OCI-LY7 (cell line): Measurements from ENCODE around the gene RBKS. TPM values are rescaled to one million over a fixed set of nuclear protein-coding genes. Genes with fewer than 3 reads are reported as not detected.

ENCODE experiments used
- BruUV-seq: library from RNA; stranded (reverse); fragments of 400-500 nt; replicated peaks from 2 replicates; lab custom pipeline; 2021; lab: Mats Ljungman, UMichigan
- CTCF ChIA-PET: fragments of 300-600 bp; sonication (Branson Sonifier 250); formaldehyde crosslinking; loops from one replicate; lab custom pipeline; 2022; ENCODE audit warnings: antibody characterized with exemption; ENCODE audit not compliant: unreplicated experiment; lab: Charles Lee
- POLR2A ChIA-PET: fragments of 300-600 bp; sonication (Branson Sonifier 250); formaldehyde crosslinking; loops from one replicate; lab custom pipeline; 2022; ENCODE audit warnings: antibody characterized with exemption; lab: Charles Lee
- DNase-seq: peaks from one replicate; pipeline ENCODE4 v3.0.0-alpha.2; 2015; ENCODE audit warnings: low spot score
- H2AFZ ChIP-seq: fragments of 200-600 bp; sonication (generic), shearing (Covaris generic); 2 replicates; pipeline ENCODE4 v1.6.1; 2014; ENCODE audit warnings: mild to moderate bottlenecking, antibody characterized with exemption, low read length, moderate library complexity
- H3K27ac ChIP-seq: fragments of 200-600 bp; sonication (generic); 2 replicates; pipeline ENCODE4 v1.5.1; 2014; ENCODE audit warnings: mixed run types, low read depth, mild to moderate bottlenecking, moderate library complexity, low read length, inconsistent platforms; ENCODE audit not compliant: poor library complexity, severe bottlenecking
- H3K36me3 ChIP-seq: fragments of 200-600 bp; sonication (generic); 2 replicates; pipeline ENCODE4 v1.6.1; 2014; ENCODE audit warnings: mild to moderate bottlenecking, antibody characterized with exemption, low read length, moderate library complexity, mixed read lengths; ENCODE audit not compliant: insufficient read depth
- H3K4me1 ChIP-seq: fragments of 200-600 bp; sonication (generic); 2 replicates; pipeline ENCODE4 v1.5.1; 2014; ENCODE audit warnings: mild to moderate bottlenecking, low read length; ENCODE audit not compliant: insufficient read depth, poor library complexity, severe bottlenecking
- H3K4me2 ChIP-seq: fragments of 200-600 bp; sonication (generic); 2 replicates; pipeline ENCODE4 v1.6.1; 2014; ENCODE audit warnings: mild to moderate bottlenecking, low read length
- H3K4me3 ChIP-seq: fragments of 200-600 bp; sonication (generic); 2 replicates; pipeline ENCODE4 v1.5.1; 2014; ENCODE audit warnings: mild to moderate bottlenecking, low read depth, low read length; ENCODE audit not compliant: poor library complexity, severe bottlenecking
- H3K79me2 ChIP-seq: fragments of 200-600 bp; sonication (generic); 2 replicates; pipeline ENCODE4 v1.6.1; 2016; ENCODE audit warnings: low read depth, mild to moderate bottlenecking, low read length, moderate library complexity, mixed read lengths; ENCODE audit not compliant: insufficient read depth
- H3K9me2 ChIP-seq: fragments of 200-600 bp; sonication (generic); 2 replicates; pipeline ENCODE4 v1.6.1; 2016; ENCODE audit warnings: mild to moderate bottlenecking, low read length, mixed read lengths; ENCODE audit not compliant: insufficient read depth
- H3K9me3 ChIP-seq: fragments of 200-600 bp; sonication (generic); 2 replicates; pipeline ENCODE4 v1.6.1; 2014; ENCODE audit warnings: mild to moderate bottlenecking, mixed run types, low read length, mixed read lengths
- H4K20me1 ChIP-seq: fragments of 200-600 bp; sonication (generic); 2 replicates; pipeline ENCODE4 v1.6.1; 2014; ENCODE audit warnings: mild to moderate bottlenecking, antibody characterized with exemption, low read length, moderate library complexity, mixed read lengths; ENCODE audit not compliant: insufficient read depth
- CTCF ChIP-seq: fragments of 200-600 bp; sonication (generic); conservative IDR thresholded peaks from 2 replicates; pipeline ENCODE4 v1.5.1; 2014; ENCODE audit warnings: mild to moderate bottlenecking, antibody characterized with exemption, low read length, moderate library complexity, mixed read lengths
- EZH2phosphoT487 ChIP-seq: fragments of 200-600 bp; sonication (generic); IDR thresholded peaks from 2 replicates; pipeline ENCODE4 v1.6.1; 2018; ENCODE audit warnings: low read depth, borderline replicate concordance, mild to moderate bottlenecking, mixed run types, antibody characterized with exemption, low read length, moderate library complexity, mixed read lengths
- intact Hi-C: fragments of 100-400 bp; cut with micrococcal nuclease; formaldehyde crosslinking; loops from one replicate; pipeline ENCODE4 v1.10.0; 2022; ENCODE audit not compliant: unreplicated experiment
- total RNA-seq, 2 experiments: library from RNA; depleted of rRNA in 1 of 2; stranded (reverse); fragments of >200 nt in 1 of 2; shearing (Covaris generic) in 1 of 2; gene quantifications; 2 replicates each; pipeline ENCODE4 v1.2.3, GENCODE V29; 2014 to 2022

RBKS gene
- total RNA-seq, 2 experiments from 2014 or later, result 1.1 TPM

- Histone ChIP-seq H2AFZ (no peak overlapping the region), H4K20me1 (no peaks in the 10 kb centered on the region), H3K9me3 (no peaks in the 10 kb centered on the region), H3K9me2 (no peaks in the 10 kb centered on the region), H3K4me2 (no peak overlapping the region), H3K36me3 (no peaks in the 10 kb centered on the region), H3K4me1 (no peaks in the 10 kb centered on the region), H3K79me2 (no peaks in the 10 kb centered on the region), H3K27ac (no peak overlapping the region), H3K4me3 (no peak overlapping the region)
- intact Hi-C loops, result no loop called here
- TF ChIP-seq CTCF, result no peak
- no peak for TF ChIP-seq EZH2phosphoT487
- DNase-seq, result no peak
- ChIA-PET POLR2A (no interaction called here), CTCF (interaction anchor here (0.6 kb wide), 1 partner anchor 896 kb away, joined by 3 read pairs; no protein-coding TSS in a partner anchor)
- BruUV-seq, result no TSS peak
These were observed 147.6 kb downstream of the RBKS start for GRCh38 chr2:27742571-27742970.

GRCh38 chr2:27741673-27742072 is 148.5 kb downstream of the RBKS start:
- BruUV-seq, result no TSS peak

GRCh38 chr2:27739058-27739373 is 151.2 kb downstream of the RBKS start:
- no peak overlapping the region for H2AFZ ChIP-seq
- no TSS peak for BruUV-seq
- intact Hi-C loops, result no loop called here
- no peaks in the 10 kb centered on the region for H3K36me3 ChIP-seq
- ChIA-PET POLR2A (no interaction called here), CTCF (no interaction called here)
- H3K4me2 ChIP-seq, result no peak overlapping the region
- no peaks in the 10 kb centered on the region for H3K9me3 ChIP-seq
- no peak overlapping the region for H3K27ac ChIP-seq
- H3K4me3 ChIP-seq, result no peak overlapping the region
- no peaks in the 10 kb centered on the region for H4K20me1 ChIP-seq
- no peak for TF ChIP-seq CTCF
- no peak for TF ChIP-seq EZH2phosphoT487
- H3K79me2 ChIP-seq, result no peaks in the 10 kb centered on the region
- no peaks in the 10 kb centered on the region for H3K4me1 ChIP-seq
- no peaks in the 10 kb centered on the region for H3K9me2 ChIP-seq
- no peak for DNase-seq

More at GRCh38 chr2:27741673-27742072, 148.5 kb downstream of the RBKS start:
- no peaks in the 10 kb centered on the region for H3K36me3 ChIP-seq
- intact Hi-C loops, result no loop called here
- TF ChIP-seq CTCF, result no peak
- TF ChIP-seq EZH2phosphoT487, result no peak
- DNase-seq, result no peak
- no peak overlapping the region for H2AFZ ChIP-seq
- H3K4me1 ChIP-seq, result no peaks in the 10 kb centered on the region
- no peaks in the 10 kb centered on the region for H3K9me2 ChIP-seq
- H4K20me1 ChIP-seq, result no peaks in the 10 kb centered on the region
- no peak overlapping the region for H3K4me3 ChIP-seq
- no peak overlapping the region for H3K27ac ChIP-seq
- H3K79me2 ChIP-seq, result no peaks in the 10 kb centered on the region
- H3K9me3 ChIP-seq, result no peaks in the 10 kb centered on the region
- ChIA-PET CTCF (no interaction called here), POLR2A (no interaction called here)
- H3K4me2 ChIP-seq, result no peak overlapping the region
